CD4-positive, alpha-beta T cell treated with Interleukin-17A for 4 hours (primary cell): ENCODE data around the gene ME1.
A peak's percentile ranks its signal among the peaks of the same experiment; 100 is the strongest.
"Not testable (repeated sequence)": the region's sequence is repeated elsewhere in the genome, so short reads cannot be mapped to it uniquely, and the experiment has no call there.

Experiments used
- DNase-seq: peaks from one replicate; pipeline ENCODE4 v3.0.0-alpha.2; 2020; ENCODE audit warnings: mixed read lengths

The ME1 gene

DNA sequence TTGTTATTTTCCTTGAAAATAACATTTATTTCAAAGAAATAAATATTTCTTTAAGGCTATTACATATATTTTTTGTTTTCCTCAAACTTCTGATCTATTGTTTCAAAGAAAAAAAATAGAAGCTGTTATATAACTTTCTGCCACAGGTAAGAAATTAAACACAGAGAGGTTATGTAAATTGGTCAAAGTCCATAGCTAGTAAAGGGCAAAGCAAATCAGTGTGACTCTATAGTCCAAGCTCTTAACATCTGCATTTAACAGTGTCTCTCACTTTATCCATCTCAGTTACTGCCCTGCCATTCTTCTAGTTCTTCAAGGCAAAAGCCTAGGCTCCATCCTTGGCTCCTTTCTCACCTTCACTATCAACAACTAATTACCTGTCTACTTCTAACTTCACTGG, 180.6 kb downstream of the ME1 start:
- DNase-seq: no peak

- no peak for DNase-seq
Observed at GRCh38 chr6:83247471-83247870, 183.4 kb downstream of the ME1 start.

DNA sequence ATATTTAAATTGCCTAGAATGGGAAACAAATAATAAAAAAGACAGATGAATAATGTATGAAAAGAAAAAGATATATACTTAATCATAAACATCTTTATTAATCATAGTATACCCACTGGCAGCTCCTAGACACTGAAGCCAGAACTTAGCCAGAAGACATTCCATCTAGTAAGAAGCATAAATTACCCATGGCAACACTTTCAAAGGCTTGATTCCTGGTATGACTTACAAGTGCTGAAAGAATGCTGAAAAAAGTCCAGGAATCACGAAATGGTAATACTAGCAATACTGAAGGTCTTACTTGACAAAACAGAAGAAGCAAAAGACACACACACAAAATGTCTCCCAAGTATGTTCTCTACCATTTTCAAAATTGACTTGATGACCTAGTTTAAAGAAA, 199.7 kb downstream of the ME1 start:
- no peak for DNase-seq

GRCh38 chr6:83226517-83226916, 204.3 kb downstream of the ME1 start:
- DNase-seq: no peak

DNA sequence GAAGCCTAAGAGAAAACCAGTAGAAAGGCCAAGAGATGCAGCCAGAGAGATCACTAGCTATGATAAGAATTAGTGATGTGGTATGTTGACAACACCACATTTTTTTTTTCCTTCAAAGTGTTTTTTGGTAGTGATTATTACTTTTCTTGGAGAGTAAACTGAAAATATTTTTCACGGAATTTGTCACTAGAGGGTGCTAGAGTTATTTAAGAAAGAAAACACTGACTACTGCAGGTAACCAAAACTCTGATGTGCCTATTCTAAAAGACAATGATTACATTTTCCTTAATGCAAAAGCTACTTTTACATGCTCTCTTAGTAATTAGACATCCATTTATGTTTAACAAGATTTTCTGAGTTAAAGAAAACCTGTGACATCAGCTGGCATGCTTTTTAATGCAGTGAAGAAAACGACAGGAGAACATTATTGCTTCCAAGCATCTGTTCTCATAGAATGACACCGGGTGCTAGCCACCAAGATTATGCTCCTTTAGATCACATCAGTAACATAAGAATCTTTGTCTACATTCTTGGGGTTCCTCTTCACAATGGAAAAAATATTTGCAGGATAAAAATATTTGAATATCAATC, 208.9 kb downstream of the ME1 start:
- no peak for DNase-seq

DNA sequence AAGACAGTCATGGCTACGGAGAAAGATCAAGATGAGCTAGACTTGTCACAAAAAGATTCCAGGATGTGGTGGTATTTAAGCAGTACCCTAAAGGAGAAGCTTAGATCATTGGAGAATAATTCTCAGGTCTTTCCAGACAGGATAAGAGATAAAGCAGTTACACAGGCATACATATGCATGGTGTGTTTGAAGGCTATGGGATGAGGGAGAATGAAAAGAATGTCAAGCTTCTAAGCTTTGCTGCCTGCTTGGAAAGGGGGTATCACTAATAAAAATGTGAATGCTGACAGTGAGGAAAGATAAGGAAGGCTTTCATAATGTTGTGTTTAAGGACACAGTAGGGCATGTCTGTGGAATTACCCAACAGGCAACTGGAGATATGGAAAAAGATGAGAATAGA, 209.6 kb downstream of the ME1 start:
- no peak for DNase-seq

DNA sequence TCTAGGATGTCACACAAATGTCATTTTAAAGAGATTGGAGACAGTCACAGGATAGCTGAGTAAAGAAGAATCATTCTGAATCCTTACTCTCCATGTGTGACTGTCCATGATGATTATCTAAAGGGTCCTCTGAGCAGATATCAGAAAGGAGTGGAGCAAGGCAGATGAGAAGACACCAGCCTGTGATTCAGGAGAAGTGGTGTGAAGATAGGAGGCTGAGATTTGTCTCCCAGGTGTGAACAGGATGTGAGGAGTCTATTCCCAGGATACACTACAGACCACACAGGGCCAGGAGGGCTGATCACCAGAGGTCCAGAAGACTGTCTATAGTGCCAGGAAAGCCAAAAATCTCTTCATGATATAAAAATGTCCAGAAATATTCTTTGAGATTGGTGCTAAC, 210.7 kb downstream of the ME1 start:
- no peak for DNase-seq

DNA sequence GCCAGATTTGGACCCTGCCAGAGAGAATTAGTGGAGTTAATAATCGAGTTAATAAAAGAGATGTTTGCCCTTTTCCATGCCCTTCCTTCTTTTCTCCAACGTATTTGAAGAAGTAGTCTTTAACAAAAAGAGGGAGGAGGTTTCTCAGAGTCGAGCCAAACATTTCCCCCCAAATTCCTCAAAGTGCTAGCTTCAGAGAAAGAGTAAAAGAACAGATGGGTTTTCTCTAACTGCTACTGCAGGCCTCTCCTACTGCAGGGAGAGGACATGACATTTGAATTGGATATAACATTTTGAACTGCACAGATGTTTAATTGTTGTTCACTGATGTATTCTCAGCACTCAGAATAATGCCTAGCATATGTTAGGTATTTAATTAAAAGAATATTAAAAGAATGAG, 212.2 kb downstream of the ME1 start:
- DNase-seq: no peak

- no peak for DNase-seq
Observed at GRCh38 chr6:83216806-83217205, 214.0 kb downstream of the ME1 start.

DNA sequence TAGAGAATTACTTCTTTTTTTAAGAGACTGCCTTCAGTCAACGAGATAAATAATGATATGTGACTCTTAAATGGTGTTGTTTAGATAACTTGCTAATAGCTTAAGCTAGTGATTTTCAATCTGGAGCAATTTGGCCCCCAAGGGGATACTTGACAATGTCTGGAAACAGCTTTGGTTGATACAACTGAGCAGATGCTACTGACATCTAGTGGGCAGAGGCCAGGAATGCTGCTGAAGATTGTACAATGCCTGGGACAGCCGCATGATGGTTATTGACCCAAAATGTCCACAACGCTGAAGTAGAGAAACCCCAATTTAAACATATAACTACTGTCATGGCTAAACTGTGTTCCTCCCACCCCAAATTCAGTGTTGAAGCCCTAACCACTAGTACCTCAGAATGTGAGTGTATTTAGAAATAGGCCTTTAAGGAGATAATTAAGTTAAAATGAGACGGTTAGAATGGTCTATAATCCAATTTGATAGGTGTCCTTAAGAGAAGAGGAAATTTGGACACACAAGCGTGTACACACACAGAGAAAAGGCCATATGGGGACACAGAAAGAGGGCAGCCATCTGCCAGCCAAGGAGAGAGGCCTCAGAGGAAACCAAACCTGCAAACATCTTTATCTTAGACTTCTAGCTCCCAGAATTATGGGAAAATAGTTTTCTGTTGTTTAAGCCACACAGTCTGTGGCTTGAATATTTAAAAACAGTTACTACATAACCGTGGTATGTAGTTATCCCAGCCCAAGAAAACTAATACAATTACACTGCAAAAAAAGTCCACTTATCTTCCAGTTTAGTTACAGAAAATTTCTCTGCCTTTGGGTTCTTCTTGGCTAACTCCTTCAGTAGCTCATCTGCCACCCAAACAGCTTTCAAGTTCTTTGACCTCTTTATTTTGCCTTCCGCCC, 215.5 kb downstream of the ME1 start:
- peak; percentile 63 for DNase-seq

DNA sequence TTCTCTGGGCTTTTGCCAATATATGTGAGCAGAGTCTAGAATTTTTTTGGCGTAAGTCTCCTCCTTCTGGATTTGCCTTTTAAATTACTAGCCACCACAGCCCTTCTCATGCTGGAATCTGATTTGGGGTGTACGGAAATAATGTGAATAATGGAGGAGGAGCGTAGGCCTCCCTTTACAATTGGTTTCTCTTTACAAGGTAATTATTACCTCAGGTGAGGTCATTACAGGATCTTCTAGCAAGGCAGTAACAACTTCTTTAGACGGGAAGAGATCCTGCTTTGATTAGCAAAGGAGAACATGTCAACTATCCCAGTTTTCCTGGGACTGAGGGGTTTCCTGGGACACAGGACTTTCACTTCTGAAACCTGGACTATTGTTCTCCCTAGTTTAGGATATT, 228.8 kb downstream of the ME1 start:
- DNase-seq: no peak

GRCh38 chr6:83199863-83200225, 231.0 kb downstream of the ME1 start:
- no peak for DNase-seq

DNA sequence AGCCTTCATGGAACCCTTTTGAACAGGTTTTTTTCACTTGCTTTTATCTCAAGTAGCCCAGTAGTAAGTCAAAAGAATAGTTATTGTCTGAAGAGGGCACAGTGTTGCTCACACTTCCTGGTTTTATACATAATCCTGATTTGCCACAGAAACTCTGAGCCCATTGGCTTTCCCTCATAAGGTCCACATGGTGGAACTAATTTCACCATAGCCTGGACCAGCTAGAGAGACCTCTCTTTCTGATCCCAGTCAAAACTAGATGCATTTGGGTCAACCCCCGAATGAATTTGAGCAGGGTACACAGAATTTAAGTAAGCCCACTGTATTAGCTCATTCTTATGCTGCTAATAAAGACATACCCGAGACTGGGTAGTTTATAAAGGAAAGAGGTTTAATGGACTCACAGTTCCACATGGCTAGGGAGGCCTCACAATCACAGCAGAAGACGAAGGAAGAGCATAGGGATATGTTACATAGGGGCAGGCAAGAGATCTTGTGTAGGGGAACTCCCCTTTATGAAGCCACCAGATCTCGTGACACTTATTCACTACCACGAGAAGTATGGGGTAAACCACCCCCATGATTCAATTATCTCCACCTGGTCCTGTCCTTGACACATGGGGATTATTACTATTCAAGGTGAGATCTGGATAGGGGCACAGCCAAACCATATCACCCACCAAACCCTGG, 231.5 kb downstream of the ME1 start:
- no peak for DNase-seq

- DNase-seq: no peak
Observed at GRCh38 chr6:83198486-83199172, 232.2 kb downstream of the ME1 start.

DNA sequence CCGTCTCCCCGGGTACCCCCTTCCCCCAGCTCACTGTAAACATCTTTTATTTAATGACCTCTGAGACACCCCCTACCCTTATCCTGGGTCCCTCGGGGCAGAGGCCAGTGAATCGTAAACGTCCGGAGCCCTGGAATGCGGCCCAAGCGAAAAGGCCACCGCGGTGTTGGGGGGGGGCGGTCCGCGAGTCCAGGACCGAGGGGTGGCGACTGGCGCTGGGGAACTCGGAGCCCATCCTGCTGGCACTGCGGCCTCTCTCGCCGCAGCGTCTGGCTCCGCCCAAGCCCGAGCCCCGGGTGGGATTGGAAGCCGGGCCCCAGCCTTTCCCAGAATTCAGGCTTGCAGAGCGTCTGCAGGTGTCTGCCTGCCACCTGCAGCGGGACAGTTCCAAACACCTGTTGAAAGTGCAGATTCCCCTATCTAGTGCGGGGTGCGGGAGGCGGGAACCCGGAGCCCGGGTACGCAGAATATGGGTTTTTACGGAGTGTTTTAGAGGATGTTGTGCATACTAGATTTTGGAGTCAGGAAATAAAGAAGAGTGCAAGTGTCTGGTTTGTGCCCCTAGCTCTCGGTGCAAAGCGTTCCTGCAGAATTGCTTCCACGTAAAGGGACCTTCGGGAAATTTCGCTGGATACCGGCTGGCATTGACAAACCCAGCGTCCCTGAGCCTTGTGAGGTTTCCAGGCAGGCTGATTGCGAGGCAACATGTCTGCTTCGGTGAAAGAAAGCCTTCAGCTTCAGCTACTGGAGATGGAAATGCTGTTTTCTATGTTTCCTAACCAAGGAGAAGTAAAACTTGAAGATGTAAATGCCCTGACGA, 236.9 kb downstream of the ME1 start:
- DNase-seq: peak; percentile 29

- DNase-seq: peak; percentile 92
Observed at GRCh38 chr6:83192871-83193746, 237.7 kb downstream of the ME1 start, which contains the start of the genes PGM3 and RWDD2A. Gene PGM3, minus strand, starts transcription at chr6:83193265. Its CDS starts 2,253 bp downstream, at chr6:83191012. Gene RWDD2A, plus strand, starts transcription at chr6:83193357. Its CDS starts 1,095 bp downstream, at chr6:83194452.

GRCh38 chr6:83192456-83192855, 238.4 kb downstream of the ME1 start:
- DNase-seq: no peak

DNA sequence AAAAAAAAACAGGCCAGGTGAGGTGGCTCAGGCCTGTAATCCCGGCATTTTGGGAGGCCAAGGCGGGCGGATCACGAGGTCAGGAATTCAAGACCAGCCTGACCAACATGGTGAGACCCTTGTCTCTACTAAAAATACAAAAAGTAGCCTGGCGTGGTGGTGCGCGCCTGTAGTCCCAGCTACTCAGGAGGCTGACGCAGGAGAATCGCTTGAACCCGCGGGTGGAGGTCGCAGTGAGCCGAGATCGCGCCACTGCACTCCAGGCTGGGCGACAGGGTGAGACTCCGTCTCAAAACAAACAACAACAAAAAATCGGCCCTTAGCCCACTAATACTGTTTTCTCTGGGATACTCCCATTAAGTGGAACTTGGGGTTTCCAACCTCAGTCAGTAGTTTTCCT, 238.9 kb downstream of the ME1 start:
- DNase-seq: not testable (repeated sequence)

GRCh38 chr6:83190626-83191025, 240.2 kb downstream of the ME1 start:
- DNase-seq: no peak

DNA sequence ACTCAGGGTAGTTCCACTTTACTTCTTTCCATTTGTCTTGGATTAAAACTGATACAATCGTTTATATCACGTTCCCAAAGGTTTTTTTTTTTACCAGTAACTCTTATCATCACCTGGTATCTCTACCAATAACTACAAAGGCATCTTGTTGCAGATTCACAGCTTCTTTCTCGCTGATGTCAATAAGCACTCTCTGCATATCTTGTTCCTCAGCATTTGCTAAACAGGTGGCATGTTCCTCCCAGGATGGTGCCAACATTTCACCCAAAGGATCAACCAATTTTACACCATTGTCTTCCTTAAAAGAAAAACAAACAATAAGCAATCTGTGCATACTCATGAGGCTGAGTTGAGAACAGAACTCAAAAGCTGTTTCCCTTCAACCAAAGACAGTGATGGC, 242.3 kb downstream of the ME1 start:
- no peak for DNase-seq

GRCh38 chr6:83185096-83185495, 245.8 kb downstream of the ME1 start:
- DNase-seq: no peak
